Measurements from ENCODE around the gene EML2.
A peak's percentile ranks its signal among the peaks of the same experiment; 100 is the strongest.

Gene EML2

DNA sequence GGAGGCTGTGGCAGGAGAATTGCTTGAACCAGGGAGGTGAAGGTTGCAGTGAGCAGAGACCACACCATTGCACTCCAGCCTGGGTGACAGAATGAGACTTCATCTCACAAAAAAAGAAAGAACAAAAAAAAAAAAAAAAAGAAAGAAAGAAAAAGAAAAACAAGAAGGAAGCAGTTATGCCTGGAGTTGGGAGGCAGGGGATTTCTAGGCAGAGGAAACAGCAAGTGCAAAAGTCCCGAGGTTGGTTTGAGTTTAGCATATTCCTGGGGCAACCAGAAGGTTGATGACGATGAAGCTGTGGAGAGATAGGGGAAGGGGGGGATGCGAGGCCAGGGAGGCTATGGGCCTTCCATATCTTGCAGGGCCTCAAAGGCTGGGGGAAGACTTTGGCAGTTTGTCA is 11.5 kb upstream of the EML2 start:
- Histone ChIP-seq H3K4me3 (ENCODE audit: low read depth, low read length) (no peak overlapping the region), H3K27me3 (ENCODE audit: insufficient read depth, low read length) (no peaks in the 10 kb centered on the region), H3K27ac (ENCODE audit: low read depth, low read length) (no peak overlapping the region), H3K4me1 (ENCODE audit: control insufficient read depth, insufficient read depth, low read length, unreplicated experiment) (no peaks in the 10 kb centered on the region), H3K79me2 (ENCODE audit: control insufficient read depth, insufficient read depth, low read length, unreplicated experiment) (no peaks in the 10 kb centered on the region), H2AFZ (ENCODE audit: low read length, unreplicated experiment) (no peak overlapping the region), H3K36me3 (ENCODE audit: insufficient read depth, low read length) (no peaks in the 10 kb centered on the region)

DNA sequence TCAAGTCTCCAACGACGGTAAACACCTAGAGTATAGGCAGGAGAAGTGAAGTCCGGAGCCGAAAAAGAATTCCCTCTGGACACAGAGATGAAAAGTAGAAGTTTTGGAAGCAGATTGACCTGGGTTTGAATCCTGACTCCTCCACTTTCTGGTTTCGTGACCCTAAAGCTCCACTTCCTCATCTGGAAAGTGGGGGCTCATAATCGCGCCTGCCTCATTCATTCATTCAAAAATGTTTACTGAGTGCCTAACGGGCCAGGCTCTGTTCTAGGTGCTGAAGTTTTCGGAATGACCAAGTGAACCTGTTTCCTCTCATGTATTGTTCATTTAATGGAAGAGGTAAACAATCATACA is 7.1 kb upstream of the EML2 start:
- H3K36me3 ChIP-seq (ENCODE audit: insufficient read depth, low read length) = no peaks in the 10 kb centered on the region

DNA sequence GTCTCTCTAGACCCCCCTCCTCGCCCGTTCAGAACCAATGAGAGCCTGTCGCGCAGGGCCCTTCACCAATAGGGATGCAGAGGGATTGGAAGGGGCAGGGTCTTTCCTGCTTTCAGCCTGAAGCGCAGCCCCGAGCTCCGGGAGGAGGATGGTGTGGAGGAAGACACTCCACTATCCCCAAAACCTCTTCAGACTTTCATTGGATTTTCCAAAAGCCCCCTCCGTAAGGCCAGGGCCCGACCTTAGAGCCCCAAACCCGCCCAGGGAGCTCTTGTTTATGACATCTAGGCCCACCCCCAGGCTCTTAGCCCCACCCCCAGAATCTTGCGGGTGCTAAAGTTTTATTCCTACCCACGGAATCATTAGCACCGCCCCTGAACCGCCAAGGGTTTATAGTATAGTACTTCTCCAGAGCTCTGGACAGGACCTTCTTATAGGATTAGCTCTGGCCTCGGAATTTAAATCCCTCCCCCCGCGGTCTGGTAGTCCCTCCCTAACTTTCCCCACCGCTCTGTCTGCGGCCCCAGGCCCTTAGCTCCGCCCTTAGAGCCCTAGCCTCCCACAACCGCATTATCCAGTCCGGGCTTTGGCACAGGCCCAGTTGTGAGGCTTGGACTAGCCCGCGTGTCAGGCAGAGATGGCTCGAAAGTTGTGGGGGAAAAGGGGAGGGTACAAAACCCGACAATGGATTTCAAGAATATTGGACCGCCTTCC is 6.6 kb upstream of the EML2 start:
- Histone ChIP-seq H3K4me3 (ENCODE audit: low read depth, low read length) (peak overlapping the region; percentile 46), H3K27ac (ENCODE audit: low read depth, low read length) (no peak overlapping the region), H2AFZ (ENCODE audit: low read length, unreplicated experiment) (no peak overlapping the region), H3K27me3 (ENCODE audit: insufficient read depth, low read length) (no peaks in the 10 kb centered on the region), H3K36me3 (ENCODE audit: insufficient read depth, low read length) (no peaks in the 10 kb centered on the region), H3K79me2 (ENCODE audit: control insufficient read depth, insufficient read depth, low read length, unreplicated experiment) (no peaks in the 10 kb centered on the region), H3K4me1 (ENCODE audit: control insufficient read depth, insufficient read depth, low read length, unreplicated experiment) (peaks cover 4% of the 10 kb centered on the region)

More for the DNA sequence above, 7.1 kb upstream of the EML2 start:
- Histone ChIP-seq H3K4me3 (ENCODE audit: low read depth, low read length) (peak overlapping the region; percentile 46), H2AFZ (ENCODE audit: low read length, unreplicated experiment) (no peak overlapping the region), H3K27ac (ENCODE audit: low read depth, low read length) (no peak overlapping the region), H3K4me1 (ENCODE audit: control insufficient read depth, insufficient read depth, low read length, unreplicated experiment) (peaks cover 4% of the 10 kb centered on the region), H3K79me2 (ENCODE audit: control insufficient read depth, insufficient read depth, low read length, unreplicated experiment) (no peaks in the 10 kb centered on the region), H3K27me3 (ENCODE audit: insufficient read depth, low read length) (no peaks in the 10 kb centered on the region)

DNA sequence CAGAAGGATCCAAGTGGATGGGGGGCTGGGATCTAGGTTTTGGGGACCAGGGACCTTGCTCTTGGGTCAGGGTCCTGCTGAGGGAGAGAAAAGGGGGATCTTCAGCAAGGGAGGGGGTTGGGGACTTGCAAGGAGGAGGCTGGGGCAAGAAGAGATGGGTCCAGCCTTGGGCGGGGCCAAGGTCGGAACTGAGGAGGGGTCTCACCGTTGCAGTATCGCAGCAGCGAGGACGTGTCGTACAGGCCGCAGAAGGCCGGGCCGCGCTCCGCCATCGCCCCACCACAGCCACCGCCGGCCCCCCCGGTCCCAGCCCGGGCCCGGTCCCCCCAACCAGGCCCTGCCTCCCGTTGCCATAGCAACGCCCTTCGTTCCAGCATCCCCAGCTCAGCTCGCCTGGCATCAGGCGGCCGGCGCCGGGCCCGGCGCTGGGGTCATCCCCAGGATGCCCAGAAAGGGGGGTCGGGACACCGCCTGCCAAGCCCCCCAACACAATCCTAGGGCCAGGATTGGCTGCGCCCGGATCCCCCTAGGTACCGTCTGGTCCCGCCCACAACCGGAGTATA is 6.0 kb upstream of the EML2 start:
- H2AFZ ChIP-seq (ENCODE audit: low read length, unreplicated experiment) = no peak overlapping the region
- H3K36me3 ChIP-seq (ENCODE audit: insufficient read depth, low read length) = no peaks in the 10 kb centered on the region
- H3K79me2 ChIP-seq (ENCODE audit: control insufficient read depth, insufficient read depth, low read length, unreplicated experiment) = no peaks in the 10 kb centered on the region
- H3K27me3 ChIP-seq (ENCODE audit: insufficient read depth, low read length) = no peaks in the 10 kb centered on the region
- peak overlapping the region; percentile 46; the same call in 1 of the 2 replicates for H3K4me3 ChIP-seq (ENCODE audit: low read depth, low read length)
- H3K27ac ChIP-seq (ENCODE audit: low read depth, low read length) = no peak overlapping the region
- peaks cover 4% of the 10 kb centered on the region for H3K4me1 ChIP-seq (ENCODE audit: control insufficient read depth, insufficient read depth, low read length, unreplicated experiment)

DNA sequence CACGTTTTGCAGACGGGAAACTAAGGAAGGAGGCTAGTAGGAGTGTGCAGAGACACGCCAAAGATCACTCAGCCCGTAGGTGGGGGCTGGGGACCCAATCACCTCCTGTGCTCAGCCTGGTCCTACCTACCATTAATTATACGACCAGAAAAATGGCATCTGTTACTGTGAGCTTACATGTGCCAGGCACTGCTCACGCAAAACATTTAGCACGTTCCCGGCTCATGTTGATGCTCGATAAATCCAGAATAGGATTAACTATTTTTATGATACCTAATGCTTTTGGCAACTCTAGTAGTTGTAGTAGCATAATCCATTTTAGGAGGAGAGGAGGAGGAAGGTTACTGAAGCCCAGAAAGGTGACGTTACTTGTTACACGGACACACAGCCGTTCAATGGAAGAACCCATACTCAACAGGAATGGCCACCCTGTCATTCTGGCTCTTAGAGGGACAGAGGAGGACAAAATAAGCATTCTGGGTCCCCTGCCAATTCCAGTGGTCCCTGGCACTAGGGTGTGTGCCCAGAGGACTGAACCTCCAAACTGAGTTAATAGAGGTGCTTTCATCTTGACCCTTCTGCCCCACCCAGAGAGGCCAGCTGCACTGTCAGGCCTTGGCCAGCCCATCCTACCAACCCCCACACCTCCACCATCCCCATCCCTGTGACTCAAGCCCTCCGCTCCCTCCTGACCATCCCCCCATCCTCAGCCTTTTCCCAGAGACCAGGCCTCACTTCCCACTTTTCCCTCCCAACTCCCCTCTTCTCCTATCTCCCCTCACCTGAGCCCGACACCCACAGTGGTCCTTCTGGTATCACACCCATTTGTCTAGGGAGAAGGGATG is 5.0 kb upstream of the EML2 start:
- Histone ChIP-seq H2AFZ (ENCODE audit: low read length, unreplicated experiment) (no peak overlapping the region), H3K27ac (ENCODE audit: low read depth, low read length) (no peak overlapping the region)

DNA sequence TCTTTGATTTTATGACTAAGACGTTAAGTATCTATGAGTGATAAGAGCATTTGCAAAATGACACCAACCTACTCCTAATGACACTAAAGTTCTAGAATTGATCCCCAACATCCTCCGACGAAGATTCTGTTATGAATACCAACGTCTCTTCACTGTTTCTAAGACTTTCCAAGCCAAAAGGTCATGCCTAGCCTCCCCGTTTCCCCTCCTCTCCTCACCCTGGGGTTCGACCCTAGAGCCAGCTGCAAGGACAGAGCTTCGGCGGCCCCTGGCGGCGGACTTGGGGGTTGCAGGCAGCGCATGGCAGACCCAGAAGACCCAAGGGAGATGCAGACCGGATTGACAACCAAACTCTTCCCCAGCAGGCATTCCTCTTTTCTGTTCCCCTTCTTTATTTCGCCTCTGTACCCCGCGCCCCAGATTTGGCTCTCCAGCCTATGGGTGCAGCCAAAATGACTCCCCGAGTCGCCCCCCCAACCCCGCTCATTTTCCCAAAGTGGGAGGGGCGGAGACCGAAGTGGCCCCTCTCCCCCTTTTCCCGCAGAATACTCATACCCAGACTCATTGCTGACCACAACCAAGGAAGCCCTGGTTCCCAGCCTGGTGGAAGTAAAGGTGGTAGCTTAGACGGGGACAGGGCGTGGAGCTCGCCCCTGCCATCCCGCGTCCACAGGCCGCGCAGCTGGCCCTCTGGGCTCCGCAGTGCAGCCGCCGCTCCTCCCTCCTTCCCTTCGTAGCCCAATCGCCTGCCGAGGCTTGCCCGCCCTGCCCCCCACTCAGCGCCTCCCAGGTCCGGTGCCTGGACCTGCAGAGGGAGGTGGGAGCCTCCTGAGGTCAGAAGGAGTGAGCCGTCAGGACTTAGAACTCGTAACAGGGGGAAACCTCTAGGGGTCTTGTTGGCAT is 4.1 kb upstream of the EML2 start:
- no peaks in the 10 kb centered on the region for H3K27me3 ChIP-seq (ENCODE audit: insufficient read depth, low read length)
- no peak overlapping the region for H2AFZ ChIP-seq (ENCODE audit: low read length, unreplicated experiment)
- H3K4me1 ChIP-seq (ENCODE audit: control insufficient read depth, insufficient read depth, low read length, unreplicated experiment) = peaks cover 5% of the 10 kb centered on the region
- no peaks in the 10 kb centered on the region for H3K36me3 ChIP-seq (ENCODE audit: insufficient read depth, low read length)
- H3K27ac ChIP-seq (ENCODE audit: low read depth, low read length) = peak overlapping the region; percentile 76
- peak overlapping the region; percentile 50 for H3K4me3 ChIP-seq (ENCODE audit: low read depth, low read length)
- H3K79me2 ChIP-seq (ENCODE audit: control insufficient read depth, insufficient read depth, low read length, unreplicated experiment) = no peaks in the 10 kb centered on the region

More for the DNA sequence above, 5.0 kb upstream of the EML2 start:
- Histone ChIP-seq H3K4me3 (ENCODE audit: low read depth, low read length) (no peak overlapping the region), H3K27me3 (ENCODE audit: insufficient read depth, low read length) (no peaks in the 10 kb centered on the region), H3K36me3 (ENCODE audit: insufficient read depth, low read length) (no peaks in the 10 kb centered on the region), H3K79me2 (ENCODE audit: control insufficient read depth, insufficient read depth, low read length, unreplicated experiment) (no peaks in the 10 kb centered on the region), H3K4me1 (ENCODE audit: control insufficient read depth, insufficient read depth, low read length, unreplicated experiment) (peaks cover 4% of the 10 kb centered on the region)

DNA sequence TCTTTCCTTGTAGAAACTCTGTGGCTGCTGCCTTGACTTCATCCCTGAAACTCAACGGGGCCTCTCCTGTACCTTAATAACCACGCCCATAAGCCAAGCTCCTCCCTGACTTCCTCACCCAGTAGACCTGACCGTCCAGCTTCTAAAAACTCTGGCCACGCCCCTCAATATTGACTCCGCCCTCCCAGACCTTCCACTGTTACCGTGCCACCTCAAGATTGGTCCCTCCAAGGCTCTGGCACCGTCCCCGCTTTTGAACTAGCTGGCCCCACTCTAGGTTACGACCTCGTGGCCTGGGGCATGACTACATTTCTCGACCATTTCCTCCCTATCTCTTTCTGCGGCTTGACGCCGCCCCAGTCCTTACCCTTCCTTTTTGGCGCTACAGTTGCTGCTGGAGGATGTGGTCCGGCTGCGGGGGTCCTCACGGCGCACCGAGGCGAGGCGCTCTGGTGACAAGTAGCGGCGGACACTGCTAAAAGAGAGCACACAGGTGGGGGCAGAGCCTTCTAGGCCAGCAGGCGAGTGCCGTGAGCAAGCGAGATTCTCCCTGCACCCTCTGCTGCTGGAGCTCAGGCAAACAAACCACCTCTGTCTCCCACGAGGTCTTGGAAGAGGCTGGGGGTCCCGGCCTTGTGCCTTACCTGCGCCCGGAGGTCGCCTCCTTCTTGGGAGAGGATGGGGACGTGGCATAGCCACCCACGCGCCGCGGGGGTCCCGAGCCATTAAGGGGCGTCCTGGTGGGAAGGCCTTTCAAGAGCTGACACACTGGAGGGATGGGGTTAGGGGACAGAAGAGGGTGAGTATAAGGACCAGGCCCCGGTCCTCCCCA is 2.3 kb upstream of the EML2 start:
- Histone ChIP-seq H3K36me3 (ENCODE audit: insufficient read depth, low read length) (no peaks in the 10 kb centered on the region), H3K4me1 (ENCODE audit: control insufficient read depth, insufficient read depth, low read length, unreplicated experiment) (peaks cover 7% of the 10 kb centered on the region), H2AFZ (ENCODE audit: low read length, unreplicated experiment) (peak overlapping the region; percentile 93), H3K27ac (ENCODE audit: low read depth, low read length) (peak overlapping the region; percentile 76), H3K27me3 (ENCODE audit: insufficient read depth, low read length) (no peaks in the 10 kb centered on the region), H3K79me2 (ENCODE audit: control insufficient read depth, insufficient read depth, low read length, unreplicated experiment) (no peaks in the 10 kb centered on the region), H3K4me3 (ENCODE audit: low read depth, low read length) (peak overlapping the region; percentile 84)

DNA sequence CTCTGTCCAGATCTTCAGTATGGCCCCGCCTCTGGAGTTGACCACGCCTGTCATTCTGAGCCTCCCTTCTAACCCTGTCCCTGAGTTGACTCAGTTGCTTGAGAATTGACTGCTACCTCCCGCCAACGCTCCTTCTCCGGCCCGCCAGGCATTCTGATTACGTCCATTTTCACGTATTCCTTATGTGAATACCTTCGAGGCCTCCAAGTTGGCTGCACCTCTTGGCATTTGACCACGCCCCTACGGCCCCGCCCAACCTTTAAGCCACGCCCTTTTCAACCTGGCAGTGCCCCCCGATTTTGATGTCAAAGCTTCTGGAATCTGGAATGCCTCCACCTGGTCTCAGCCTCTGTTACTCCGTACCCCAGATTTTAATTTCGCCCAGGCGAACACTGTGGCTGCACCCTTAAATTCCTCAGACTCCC is 1.7 kb upstream of the EML2 start:
- Histone ChIP-seq H2AFZ (ENCODE audit: low read length, unreplicated experiment) (no peak overlapping the region), H3K36me3 (ENCODE audit: insufficient read depth, low read length) (no peaks in the 10 kb centered on the region), H3K27me3 (ENCODE audit: insufficient read depth, low read length) (no peaks in the 10 kb centered on the region), H3K4me3 (ENCODE audit: low read depth, low read length) (peak overlapping the region; percentile 84), H3K4me1 (ENCODE audit: control insufficient read depth, insufficient read depth, low read length, unreplicated experiment) (peaks cover 7% of the 10 kb centered on the region), H3K27ac (ENCODE audit: low read depth, low read length) (peak overlapping the region; percentile 76; the same call in 1 of the 2 replicates), H3K79me2 (ENCODE audit: control insufficient read depth, insufficient read depth, low read length, unreplicated experiment) (no peaks in the 10 kb centered on the region)

DNA sequence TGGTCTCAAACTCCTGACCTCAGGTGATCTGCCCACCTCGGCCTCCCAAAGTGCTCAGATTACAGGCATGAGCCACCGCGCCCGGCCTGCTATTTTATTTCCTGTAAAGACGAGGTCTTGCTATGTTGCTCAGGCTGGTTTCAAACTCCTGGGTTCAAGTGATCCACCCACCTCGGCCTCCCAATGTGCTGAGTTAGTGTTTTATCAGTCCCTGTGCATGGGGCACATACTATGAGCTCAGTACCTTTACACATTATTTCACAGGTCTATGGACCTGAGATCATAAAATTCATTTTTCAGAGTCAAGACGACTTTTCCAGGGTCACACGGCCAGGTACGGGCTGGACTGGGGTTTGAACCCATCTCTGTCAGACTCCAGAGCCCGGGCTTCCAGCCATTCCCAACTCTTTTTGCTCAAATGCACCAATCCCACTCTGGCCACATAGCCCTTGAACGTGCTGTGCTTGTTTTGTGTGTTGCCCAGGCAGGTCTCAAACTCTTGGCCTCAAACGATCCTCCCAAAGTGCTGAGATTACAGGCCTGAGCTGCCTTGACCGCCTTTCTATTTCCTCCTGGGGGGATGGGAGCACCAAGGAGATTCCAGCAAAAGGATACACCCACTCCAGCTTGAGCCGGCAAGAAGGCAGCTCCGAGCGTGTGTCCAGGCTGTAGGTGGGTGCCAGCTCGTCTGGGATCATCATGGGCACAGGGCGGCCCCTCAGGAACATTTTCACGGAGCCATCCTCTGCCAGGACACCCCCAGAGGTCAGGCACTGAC is 1.1 kb downstream of the EML2 start:
- Histone ChIP-seq H2AFZ (ENCODE audit: low read length, unreplicated experiment) (no peak overlapping the region), H3K4me1 (ENCODE audit: control insufficient read depth, insufficient read depth, low read length, unreplicated experiment) (peaks cover 4% of the 10 kb centered on the region), H3K27ac (ENCODE audit: low read depth, low read length) (no peak overlapping the region), H3K36me3 (ENCODE audit: insufficient read depth, low read length) (no peaks in the 10 kb centered on the region), H3K79me2 (ENCODE audit: control insufficient read depth, insufficient read depth, low read length, unreplicated experiment) (no peaks in the 10 kb centered on the region), H3K27me3 (ENCODE audit: insufficient read depth, low read length) (no peaks in the 10 kb centered on the region), H3K4me3 (ENCODE audit: low read depth, low read length) (peak overlapping the region; percentile 82)

Data from ACC112 (cell line).